GM20431 (cell line): ENCODE data around the gene PMEL.

ENCODE experiments used
- in situ Hi-C: fragments of 300-500 bp; cut with MseI, MboI; formaldehyde crosslinking; loops from one replicate; pipeline ENCODE4 v1.15.0; 2020; ENCODE audit warnings: low sequenced_read_pairs; ENCODE audit not compliant: unreplicated experiment

PMEL gene

GRCh38 chr12:55955344-55955743 lies 10.5 kb downstream of the PMEL start:
- in situ Hi-C loops = no loop called here

GRCh38 chr12:55946553-55946952 lies 19.3 kb downstream of the PMEL start:
- in situ Hi-C loops = loop anchor here (25.0 kb wide), 1 partner anchor 209 kb away; the partner anchor contains the start of genes CD63 and GDF11

GRCh38 chr12:55942577-55943136 lies 23.2 kb downstream of the PMEL start:
- in situ Hi-C loops = loop anchor here (25.0 kb wide), 1 partner anchor 205 kb away; the partner anchor contains the start of genes CD63 and GDF11

GRCh38 chr12:55942055-55942454 lies 23.8 kb downstream of the PMEL start:
- in situ Hi-C loops = loop anchor here (25.0 kb wide), 1 partner anchor 205 kb away; the partner anchor contains the start of genes CD63 and GDF11

- in situ Hi-C loops = loop anchor here (25.0 kb wide), 1 partner anchor 203 kb away; the partner anchor contains the start of genes CD63 and GDF11
Observed at GRCh38 chr12:55940065-55940732, 25.6 kb downstream of the PMEL start.

GRCh38 chr12:55938826-55939501 lies 26.9 kb downstream of the PMEL start:
- in situ Hi-C loops = loop anchor here (25.0 kb wide), 1 partner anchor 202 kb away; the partner anchor contains the start of genes CD63 and GDF11

- in situ Hi-C loops = loop anchor here (25.0 kb wide), 1 partner anchor 201 kb away; the partner anchor contains the start of genes CD63 and GDF11
Observed at GRCh38 chr12:55937981-55938380, 27.9 kb downstream of the PMEL start.

- in situ Hi-C loops = loop anchor here (25.0 kb wide), 1 partner anchor 198 kb away; the partner anchor contains the start of genes CD63 and GDF11
Observed at GRCh38 chr12:55935738-55936151, 30.1 kb downstream of the PMEL start.

GRCh38 chr12:55934773-55935172 lies 31.1 kb downstream of the PMEL start:
- in situ Hi-C loops = loop anchor here (25.0 kb wide), 1 partner anchor 197 kb away; the partner anchor contains the start of genes CD63 and GDF11

GRCh38 chr12:55933799-55934742 lies 31.8 kb downstream of the PMEL start:
- in situ Hi-C loops = loop anchor here (25.0 kb wide), 1 partner anchor 197 kb away; the partner anchor contains the start of genes CD63 and GDF11

- in situ Hi-C loops = loop anchor here (25.0 kb wide), 1 partner anchor 196 kb away; the partner anchor contains the start of genes CD63 and GDF11
Observed at GRCh38 chr12:55933169-55933798, 32.6 kb downstream of the PMEL start.

- in situ Hi-C loops = loop anchor here (25.0 kb wide), 1 partner anchor 195 kb away; the partner anchor contains the start of genes CD63 and GDF11
Observed at GRCh38 chr12:55932551-55932910, 33.3 kb downstream of the PMEL start.

- in situ Hi-C loops = loop anchor here (25.0 kb wide), 1 partner anchor 195 kb away; the partner anchor contains the start of genes CD63 and GDF11
Observed at GRCh38 chr12:55931780-55932550, 33.9 kb downstream of the PMEL start.

- in situ Hi-C loops = loop anchor here (25.0 kb wide), 1 partner anchor 194 kb away; the partner anchor contains the start of genes CD63 and GDF11
Observed at GRCh38 chr12:55931317-55931779, 34.5 kb downstream of the PMEL start.

GRCh38 chr12:55930771-55931316 lies 35.0 kb downstream of the PMEL start, which contains the start of gene DGKA:
DGKA (plus strand) TSS chr12:55931162; CDS start chr12:55936504, 5,342 bp downstream.
- in situ Hi-C loops = loop anchor here (25.0 kb wide), 1 partner anchor 194 kb away; the partner anchor contains the start of genes CD63 and GDF11

- in situ Hi-C loops = loop anchor here (25.0 kb wide), 1 partner anchor 192 kb away; the partner anchor contains the start of genes CD63 and GDF11
Observed at GRCh38 chr12:55929306-55929791, 36.5 kb downstream of the PMEL start.
